ENCODE measurements around the gene DNAH5. TPM values are rescaled to one million over a fixed set of nuclear protein-coding genes. Genes with fewer than 3 reads are reported as not detected.

DNAH5 gene
- total and polyA plus RNA-seq, 2 of the 13 experiments (the other 11 are each of a cell fraction or from before 2014, with no cell fraction given), result 0.09 TPM

- no peak for TF ChIP-seq ZHX2 (IDR thresholded peaks at IDR 0.05; ENCODE audit: low read depth)
- no peak for TF ChIP-seq ZHX2 (CRISPR knock-in tag; IDR thresholded peaks at IDR 0.05; ENCODE audit: borderline replicate concordance)
- no peak for TF ChIP-seq FOXM1 (CRISPR knock-in tag; IDR thresholded peaks at IDR 0.05)
- no peak for TF ChIP-seq PHF20 (CRISPR knock-in tag; IDR thresholded peaks at IDR 0.05)
- no peak for TF ChIP-seq RBM22 (optimal IDR thresholded peaks at IDR 0.05; ENCODE audit: low read length)
- no peak for TF ChIP-seq ATF1 (CRISPR knock-in tag; IDR thresholded peaks at IDR 0.05)
- no peak for TF ChIP-seq MXD1 (CRISPR knock-in tag; IDR thresholded peaks at IDR 0.05)
- TF ChIP-seq ZNF768 (CRISPR knock-in tag; IDR thresholded peaks at IDR 0.05), result no peak
- TF ChIP-seq ZFP1 (CRISPR knock-in tag; IDR thresholded peaks at IDR 0.05), result no peak
- TF ChIP-seq, protein P1, sequence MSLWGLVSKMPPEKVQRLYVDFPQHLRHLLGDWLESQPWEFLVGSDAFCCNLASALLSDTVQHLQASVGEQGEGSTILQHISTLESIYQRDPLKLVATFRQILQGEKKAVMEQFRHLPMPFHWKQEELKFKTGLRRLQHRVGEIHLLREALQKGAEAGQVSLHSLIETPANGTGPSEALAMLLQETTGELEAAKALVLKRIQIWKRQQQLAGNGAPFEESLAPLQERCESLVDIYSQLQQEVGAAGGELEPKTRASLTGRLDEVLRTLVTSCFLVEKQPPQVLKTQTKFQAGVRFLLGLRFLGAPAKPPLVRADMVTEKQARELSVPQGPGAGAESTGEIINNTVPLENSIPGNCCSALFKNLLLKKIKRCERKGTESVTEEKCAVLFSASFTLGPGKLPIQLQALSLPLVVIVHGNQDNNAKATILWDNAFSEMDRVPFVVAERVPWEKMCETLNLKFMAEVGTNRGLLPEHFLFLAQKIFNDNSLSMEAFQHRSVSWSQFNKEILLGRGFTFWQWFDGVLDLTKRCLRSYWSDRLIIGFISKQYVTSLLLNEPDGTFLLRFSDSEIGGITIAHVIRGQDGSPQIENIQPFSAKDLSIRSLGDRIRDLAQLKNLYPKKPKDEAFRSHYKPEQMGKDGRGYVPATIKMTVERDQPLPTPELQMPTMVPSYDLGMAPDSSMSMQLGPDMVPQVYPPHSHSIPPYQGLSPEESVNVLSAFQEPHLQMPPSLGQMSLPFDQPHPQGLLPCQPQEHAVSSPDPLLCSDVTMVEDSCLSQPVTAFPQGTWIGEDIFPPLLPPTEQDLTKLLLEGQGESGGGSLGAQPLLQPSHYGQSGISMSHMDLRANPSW (CRISPR knock-in tag; IDR thresholded peaks at IDR 0.05; ENCODE audit: borderline replicate concordance), result no peak
- TF ChIP-seq, protein P2, sequence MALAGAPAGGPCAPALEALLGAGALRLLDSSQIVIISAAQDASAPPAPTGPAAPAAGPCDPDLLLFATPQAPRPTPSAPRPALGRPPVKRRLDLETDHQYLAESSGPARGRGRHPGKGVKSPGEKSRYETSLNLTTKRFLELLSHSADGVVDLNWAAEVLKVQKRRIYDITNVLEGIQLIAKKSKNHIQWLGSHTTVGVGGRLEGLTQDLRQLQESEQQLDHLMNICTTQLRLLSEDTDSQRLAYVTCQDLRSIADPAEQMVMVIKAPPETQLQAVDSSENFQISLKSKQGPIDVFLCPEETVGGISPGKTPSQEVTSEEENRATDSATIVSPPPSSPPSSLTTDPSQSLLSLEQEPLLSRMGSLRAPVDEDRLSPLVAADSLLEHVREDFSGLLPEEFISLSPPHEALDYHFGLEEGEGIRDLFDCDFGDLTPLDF (CRISPR knock-in tag; IDR thresholded peaks at IDR 0.05), result no peak
These were observed 66.1 kb downstream of the DNAH5 start (continued) for GRCh38 chr5:13878357-13878756.
